Measurements from ENCODE around the gene RAB32.
A peak's percentile ranks its signal among the peaks of the same experiment; 100 is the strongest.

RAB32 gene

GRCh38 chr6:146543211-146543939, at the start of gene RAB32:
RAB32 (plus strand) TSS chr6:146543833; CDS start chr6:146543872, 39 bp downstream.
- ChIA-PET POLR2A (ENCODE audit: low non-redundant PET) (no interaction called here), CTCF (interaction anchor here (0.6 to 1.2 kb wide), 4 partner anchors 24 to 1703 kb away, joined by 3 to 4 read pairs (median 3); no protein-coding TSS in a partner anchor)
- peak; percentile 80 for DNase-seq (ENCODE audit: low spot score)
- TF ChIP-seq CTCF (conservative IDR thresholded peaks at IDR 0.05; ENCODE audit: low read depth) = peak; percentile 56
- peak within 1 kb of the TSS; percentile 89 for H3K27ac ChIP-seq

GRCh38 chr6:146498309-146498708, 45.3 kb upstream of the RAB32 start:
- POLR2A ChIA-PET (ENCODE audit: low non-redundant PET) = no interaction called here
- no peak overlapping the region for H3K27ac ChIP-seq
- DNase-seq (ENCODE audit: low spot score) = no peak
- no peak for TF ChIP-seq CTCF (conservative IDR thresholded peaks at IDR 0.05; ENCODE audit: low read depth)
- CTCF ChIA-PET = no interaction called here

GRCh38 chr6:146503096-146503495, 40.5 kb upstream of the RAB32 start:
- POLR2A ChIA-PET (ENCODE audit: low non-redundant PET) = no interaction called here

GRCh38 chr6:146515212-146515611, 28.4 kb upstream of the RAB32 start:
- ChIA-PET CTCF (no interaction called here), POLR2A (ENCODE audit: low non-redundant PET) (no interaction called here)
- no peak for DNase-seq (ENCODE audit: low spot score)
- no peak for TF ChIP-seq CTCF (conservative IDR thresholded peaks at IDR 0.05; ENCODE audit: low read depth)
- H3K27ac ChIP-seq = no peak overlapping the region

More at GRCh38 chr6:146503096-146503495, 40.5 kb upstream of the RAB32 start:
- no peak for DNase-seq (ENCODE audit: low spot score)
- no peak for TF ChIP-seq CTCF (conservative IDR thresholded peaks at IDR 0.05; ENCODE audit: low read depth)
- CTCF ChIA-PET = no interaction called here
- no peak overlapping the region for H3K27ac ChIP-seq

GRCh38 chr6:146526192-146526591, 17.4 kb upstream of the RAB32 start:
- ChIA-PET POLR2A (ENCODE audit: low non-redundant PET) (no interaction called here), CTCF (interaction anchor here (0.9 kb wide), 1 partner anchor 11 kb away, joined by 3 read pairs; no protein-coding TSS in a partner anchor)
- H3K27ac ChIP-seq = no peak overlapping the region
- peak; percentile 24 for TF ChIP-seq CTCF (conservative IDR thresholded peaks at IDR 0.05; ENCODE audit: low read depth)
- no peak for DNase-seq (ENCODE audit: low spot score)

- no peak for TF ChIP-seq CTCF (conservative IDR thresholded peaks at IDR 0.05; ENCODE audit: low read depth)
- CTCF ChIA-PET = no interaction called here
- H3K27ac ChIP-seq = no peak overlapping the region
- POLR2A ChIA-PET (ENCODE audit: low non-redundant PET) = no interaction called here
- DNase-seq (ENCODE audit: low spot score) = no peak
Measured at GRCh38 chr6:146532702-146533101, 10.9 kb upstream of the RAB32 start.

Measured in RWPE1 (cell line).